HAP-1 (cell line): ENCODE measurements around the gene GMEB2.

Source experiments
- DNase-seq, 2 experiments: peaks; one replicate each; pipeline ENCODE4 v3.0.0-alpha.2; 2016 to 2020; ENCODE audit warnings: low spot score in 2 of 2
- H3K27me3 ChIP-seq: fragments of 250-450 bp; sonication (Bioruptor Pico); 2 replicates; pipeline ENCODE4 v1.5.1; 2020; ENCODE audit warnings: low read depth, mild to moderate bottlenecking, moderate library complexity
- H3K36me3 ChIP-seq: fragments of 250-450 bp; sonication (Bioruptor Pico); replicated peaks from 2 replicates; pipeline ENCODE4 v1.5.1; 2020; ENCODE audit warnings: mild to moderate bottlenecking
- H3K4me1 ChIP-seq: fragments of 250-450 bp; sonication (Bioruptor Pico); 2 replicates; pipeline ENCODE4 v1.5.1; 2020; ENCODE audit warnings: mild to moderate bottlenecking
- H3K4me3 ChIP-seq: fragments of 250-450 bp; sonication (Bioruptor Pico); 2 replicates; pipeline ENCODE4 v1.5.1; 2020; ENCODE audit warnings: mild to moderate bottlenecking, moderate library complexity
- H3K9me3 ChIP-seq: fragments of 250-450 bp; sonication (Bioruptor Pico); 2 replicates; pipeline ENCODE4 v1.5.1; 2020; ENCODE audit warnings: mild to moderate bottlenecking, moderate library complexity
- in situ Hi-C: fragments of 300-500 bp; cut with MboI; formaldehyde crosslinking; loops from 3 replicates; pipeline ENCODE4 v1.14.3; 2020; ENCODE audit warnings: low sequenced_read_pairs, inconsistent platforms, mixed read lengths

GMEB2 gene

GRCh38 chr20:63589261-63590217 lies 37.4 kb downstream of the GMEB2 start:
- Histone ChIP-seq H3K27me3 (no peaks in the 10 kb centered on the region), H3K4me1 (no peaks in the 10 kb centered on the region), H3K36me3 (peaks cover 12% of the 10 kb centered on the region; the same call in 1 of the 2 replicates), H3K4me3 (no peak overlapping the region), H3K9me3 (no peaks in the 10 kb centered on the region)
- in situ Hi-C loops, result no loop called here
- DNase-seq, result no peak

DNA sequence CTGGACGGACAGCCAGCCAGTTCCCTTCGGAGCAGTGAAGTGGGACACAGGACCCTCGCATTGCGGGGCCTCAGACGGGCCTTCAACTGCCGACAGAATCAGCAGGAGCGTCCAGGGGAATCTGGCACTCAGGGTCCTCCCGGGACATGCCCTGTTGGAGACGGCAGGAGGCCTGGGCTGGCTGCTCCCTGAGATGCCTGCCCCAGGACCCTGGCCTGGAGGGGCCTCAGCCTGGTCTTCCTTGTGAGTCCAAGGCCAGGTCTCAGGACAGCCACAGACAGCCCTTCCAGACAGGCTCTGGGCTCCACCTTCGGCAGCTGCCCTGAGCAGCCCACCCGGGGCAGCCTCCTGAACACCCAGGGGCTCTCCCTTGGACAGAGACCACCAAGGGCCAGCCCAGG lies 38.3 kb downstream of the GMEB2 start:
- in situ Hi-C loops, result no loop called here
- H3K27me3 ChIP-seq, result no peaks in the 10 kb centered on the region
- H3K4me1 ChIP-seq, result no peaks in the 10 kb centered on the region
- no peak for DNase-seq
- no peak overlapping the region for H3K4me3 ChIP-seq
- peaks cover 12% of the 10 kb centered on the region; the same call in 1 of the 2 replicates for H3K36me3 ChIP-seq
- H3K9me3 ChIP-seq, result no peaks in the 10 kb centered on the region

DNA sequence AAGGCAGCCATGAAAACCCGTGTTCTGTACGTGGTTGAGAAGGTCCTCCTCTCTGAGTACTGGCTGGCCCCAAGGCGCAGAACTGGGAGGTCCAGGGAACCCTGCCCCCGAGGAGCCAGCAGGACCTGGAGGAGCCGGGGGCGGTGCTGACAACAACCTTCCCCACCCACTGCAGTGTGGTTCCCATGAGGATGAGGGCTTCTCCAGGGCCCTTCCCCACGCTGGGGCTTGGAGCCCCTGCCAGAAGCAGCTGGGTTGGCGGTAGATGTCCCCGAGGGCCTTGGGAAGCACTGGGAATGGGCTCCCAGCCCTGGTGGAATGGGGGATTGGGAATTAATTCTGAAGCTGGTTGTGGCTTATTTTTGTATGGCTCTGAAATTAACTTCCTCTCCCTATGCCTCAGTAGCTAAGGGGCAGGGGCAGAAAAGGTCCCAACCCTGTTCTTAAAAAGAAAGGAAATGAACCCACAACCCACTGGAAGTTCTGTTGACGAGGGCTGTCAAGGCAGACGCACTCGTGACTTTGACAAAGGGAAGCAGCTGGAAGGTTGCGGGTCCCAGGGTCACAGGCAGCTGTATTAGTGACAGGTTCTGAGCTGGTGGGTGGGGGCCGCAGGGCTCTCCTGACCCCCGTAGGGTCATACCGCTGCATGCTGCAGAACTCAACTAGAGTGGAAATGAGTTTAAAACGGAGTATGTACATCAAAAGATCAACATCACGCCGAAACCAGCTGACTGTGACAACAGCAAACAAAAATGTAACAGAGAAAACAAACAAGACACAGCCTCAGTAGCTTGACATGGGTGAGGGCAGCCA lies 38.9 kb downstream of the GMEB2 start:
- Histone ChIP-seq H3K36me3 (peaks cover 12% of the 10 kb centered on the region; the same call in 1 of the 2 replicates), H3K27me3 (no peaks in the 10 kb centered on the region), H3K4me1 (no peaks in the 10 kb centered on the region), H3K9me3 (no peaks in the 10 kb centered on the region), H3K4me3 (no peak overlapping the region)
- no peak for DNase-seq
- in situ Hi-C loops, result no loop called here

DNA sequence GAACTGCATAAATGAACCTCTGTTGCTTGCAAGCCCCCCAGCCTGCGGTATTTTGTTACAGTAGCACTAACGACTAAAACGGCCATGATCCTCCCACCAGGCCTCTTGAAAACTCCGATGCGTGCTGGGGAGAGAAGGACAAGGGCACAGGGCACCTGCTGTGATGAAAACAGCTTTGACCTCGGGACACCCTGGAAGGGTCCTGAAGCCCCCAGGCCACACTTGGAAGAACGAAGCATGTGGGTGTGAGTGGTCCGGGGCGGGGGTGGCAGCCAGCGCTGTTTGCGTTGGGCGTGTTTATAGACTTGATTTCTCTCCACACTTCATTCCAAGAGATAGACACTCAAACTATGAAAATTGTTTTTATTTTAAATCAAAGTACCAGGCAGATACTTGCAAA lies 39.6 kb downstream of the GMEB2 start:
- Histone ChIP-seq H3K36me3 (peaks cover 12% of the 10 kb centered on the region; the same call in 1 of the 2 replicates), H3K27me3 (no peaks in the 10 kb centered on the region), H3K9me3 (no peaks in the 10 kb centered on the region), H3K4me1 (no peaks in the 10 kb centered on the region), H3K4me3 (no peak overlapping the region)
- in situ Hi-C loops, result no loop called here
- no peak for DNase-seq

- H3K4me1 ChIP-seq, result no peaks in the 10 kb centered on the region
- H3K9me3 ChIP-seq, result no peaks in the 10 kb centered on the region
- peaks cover 8% of the 10 kb centered on the region; the same call in 1 of the 2 replicates for H3K36me3 ChIP-seq
- DNase-seq, result no peak
- in situ Hi-C loops, result no loop called here
- no peak overlapping the region for H3K4me3 ChIP-seq
- H3K27me3 ChIP-seq, result no peaks in the 10 kb centered on the region
Observed at GRCh38 chr20:63586797-63587196, 40.1 kb downstream of the GMEB2 start.

GRCh38 chr20:63585616-63586565 lies 41.0 kb downstream of the GMEB2 start:
- in situ Hi-C loops, result no loop called here
- Histone ChIP-seq H3K36me3 (peaks cover 5% of the 10 kb centered on the region; the same call in 1 of the 2 replicates), H3K9me3 (no peaks in the 10 kb centered on the region), H3K27me3 (no peaks in the 10 kb centered on the region), H3K4me1 (no peaks in the 10 kb centered on the region), H3K4me3 (no peak overlapping the region)
- no peak for DNase-seq

- Histone ChIP-seq H3K36me3 (no peaks in the 10 kb centered on the region), H3K4me3 (no peak overlapping the region), H3K27me3 (no peaks in the 10 kb centered on the region), H3K9me3 (no peaks in the 10 kb centered on the region), H3K4me1 (no peaks in the 10 kb centered on the region)
- no peak for DNase-seq
- in situ Hi-C loops, result no loop called here
Observed at GRCh38 chr20:63582382-63583063, 44.4 kb downstream of the GMEB2 start.

GRCh38 chr20:63580796-63581461 lies 46.0 kb downstream of the GMEB2 start:
- no peak for DNase-seq
- in situ Hi-C loops, result no loop called here
- H3K27me3 ChIP-seq, result no peaks in the 10 kb centered on the region
- H3K9me3 ChIP-seq, result no peaks in the 10 kb centered on the region
- H3K36me3 ChIP-seq, result no peaks in the 10 kb centered on the region
- H3K4me3 ChIP-seq, result no peak overlapping the region
- no peaks in the 10 kb centered on the region for H3K4me1 ChIP-seq

DNA sequence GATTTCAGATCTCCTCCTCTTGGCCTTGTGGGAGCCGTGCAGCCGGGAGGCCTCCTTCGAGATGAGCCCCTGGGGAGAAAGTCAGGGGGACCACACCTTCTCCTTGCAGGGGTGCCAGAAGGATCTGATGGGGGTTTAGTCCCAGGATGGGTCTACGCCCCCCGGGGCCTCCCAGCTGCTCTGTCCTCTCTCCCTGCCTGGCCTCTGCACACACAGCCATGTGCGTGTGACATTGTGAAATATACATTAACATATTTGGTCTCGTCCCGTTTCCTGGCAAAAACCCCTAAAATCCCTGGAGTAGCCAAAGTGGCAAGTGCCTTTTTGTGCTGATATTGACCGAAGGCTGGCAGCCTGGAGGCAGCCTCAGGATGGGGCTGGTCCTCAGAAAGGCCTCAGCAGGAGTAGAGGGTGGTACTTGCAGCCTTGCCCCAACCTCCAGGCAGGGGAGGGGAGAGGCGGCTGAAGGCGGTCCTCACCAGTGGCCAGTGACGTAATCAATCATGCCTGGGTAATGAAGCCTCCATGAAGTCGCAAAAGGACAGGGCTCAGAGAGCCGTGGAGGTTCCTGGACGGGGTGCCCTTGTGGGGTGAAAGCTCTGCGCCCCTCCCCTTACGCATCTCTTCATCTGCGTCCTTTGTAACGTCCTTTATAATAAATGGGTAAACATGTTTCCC lies 47.7 kb downstream of the GMEB2 start:
- H3K36me3 ChIP-seq, result no peaks in the 10 kb centered on the region
- DNase-seq, result no peak
- no peaks in the 10 kb centered on the region for H3K9me3 ChIP-seq
- H3K4me3 ChIP-seq, result no peak overlapping the region
- no peaks in the 10 kb centered on the region for H3K27me3 ChIP-seq
- H3K4me1 ChIP-seq, result peaks cover 3% of the 10 kb centered on the region; the same call in 1 of the 2 replicates
- in situ Hi-C loops, result no loop called here

DNA sequence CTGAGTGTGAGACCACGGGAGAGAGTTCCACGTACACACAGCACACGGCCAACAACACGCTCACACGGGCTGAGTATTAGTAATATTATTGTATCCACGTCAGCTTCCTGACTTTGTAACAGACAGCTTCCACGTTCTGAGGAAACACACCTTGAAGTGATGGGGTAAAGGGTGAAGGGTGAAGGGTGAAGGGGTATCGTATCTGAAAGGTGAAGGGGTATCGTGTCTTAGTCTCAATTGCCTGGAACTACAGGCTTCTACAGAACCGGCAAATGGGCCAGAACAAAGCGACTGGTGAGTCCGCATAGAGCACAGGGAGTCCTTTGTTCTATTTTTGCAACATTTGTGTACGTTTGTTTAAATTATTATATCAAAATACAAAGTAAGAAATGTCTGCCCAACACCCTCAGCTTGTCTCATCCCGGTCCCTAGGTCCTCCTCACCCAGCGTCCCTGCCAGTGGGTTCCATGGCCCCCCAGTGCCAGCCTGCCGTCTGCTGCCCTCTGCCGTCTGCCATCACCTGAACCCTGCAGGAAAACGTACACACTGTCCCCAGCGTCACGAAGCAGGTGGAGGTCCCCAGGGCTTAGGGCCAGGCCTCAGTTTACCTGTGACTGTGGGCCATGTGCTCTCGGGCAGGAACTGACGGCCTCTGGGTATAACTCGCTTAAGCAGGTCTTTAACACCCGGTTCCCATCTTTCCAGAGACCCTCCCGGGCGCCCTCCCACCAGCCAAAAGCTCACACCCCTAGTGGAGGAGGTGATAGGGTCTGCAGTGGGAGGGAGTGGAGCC lies 48.5 kb downstream of the GMEB2 start:
- H3K27me3 ChIP-seq, result no peaks in the 10 kb centered on the region
- H3K4me1 ChIP-seq, result peaks cover 3% of the 10 kb centered on the region; the same call in 1 of the 2 replicates
- no peak for DNase-seq
- H3K4me3 ChIP-seq, result no peak overlapping the region
- no peaks in the 10 kb centered on the region for H3K36me3 ChIP-seq
- in situ Hi-C loops, result no loop called here
- H3K9me3 ChIP-seq, result no peaks in the 10 kb centered on the region

DNA sequence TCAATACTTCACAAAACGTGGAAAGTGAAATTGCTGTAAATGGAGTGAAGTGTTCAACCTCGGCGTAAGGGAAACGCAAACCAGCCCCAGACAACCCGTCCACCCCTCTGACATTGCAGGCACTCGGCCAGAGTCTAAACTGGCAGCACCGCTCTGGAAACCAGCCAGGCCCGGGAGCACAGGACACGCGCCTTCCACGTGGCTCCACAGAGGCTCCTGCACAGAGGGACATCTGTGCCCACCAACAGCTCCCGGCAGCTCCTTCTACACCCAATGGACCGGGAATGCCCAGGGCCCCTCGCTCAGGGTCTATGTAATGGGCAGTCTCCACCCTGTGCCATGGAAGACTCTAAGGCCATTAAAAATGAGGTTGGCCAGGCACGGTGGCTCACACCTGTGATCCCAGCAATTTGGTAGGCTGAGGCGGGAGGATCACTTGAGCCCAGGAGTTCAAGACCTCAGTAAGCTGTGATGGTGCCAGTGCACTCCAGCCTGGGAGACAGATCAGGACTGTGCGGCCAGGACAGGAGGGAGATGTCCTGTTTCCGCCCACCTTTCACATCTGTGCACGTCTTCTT lies 49.5 kb downstream of the GMEB2 start:
- Histone ChIP-seq H3K4me1 (peaks cover 3% of the 10 kb centered on the region; the same call in 1 of the 2 replicates), H3K27me3 (no peaks in the 10 kb centered on the region), H3K4me3 (no peak overlapping the region), H3K36me3 (no peaks in the 10 kb centered on the region), H3K9me3 (no peaks in the 10 kb centered on the region)
- in situ Hi-C loops, result no loop called here
- no peak for DNase-seq
